HG03045 (cell line): Measurements from ENCODE around the gene ACVR1.
A peak's percentile ranks its signal among the peaks of the same experiment; 100 is the strongest.
"Not testable (repeated sequence)": the region's sequence is repeated elsewhere in the genome, so short reads cannot be mapped to it uniquely, and the experiment has no call there.

Experiments used
- ATAC-seq: cut with Tn5 transposase; IDR thresholded peaks from one replicate; pipeline ENCODE4 v1.9.1; 2021; ENCODE audit warnings: mild to moderate bottlenecking, moderate library complexity; ENCODE audit not compliant: unreplicated experiment

ACVR1 gene

GRCh38 chr2:157769856-157770255, 106.3 kb downstream of the ACVR1 start:
- no peak for ATAC-seq

- no peak for ATAC-seq
These were observed 111.7 kb downstream of the ACVR1 start for GRCh38 chr2:157764386-157764785.

GRCh38 chr2:157761520-157761919, 114.6 kb downstream of the ACVR1 start:
- no peak for ATAC-seq

- no peak for ATAC-seq
These were observed 115.2 kb downstream of the ACVR1 start for GRCh38 chr2:157760949-157761348.

- ATAC-seq, result no peak
These were observed 116.3 kb downstream of the ACVR1 start for GRCh38 chr2:157759855-157760254.

- no peak for ATAC-seq
These were observed 117.5 kb downstream of the ACVR1 start for GRCh38 chr2:157758586-157758985.

GRCh38 chr2:157757500-157757899, 118.6 kb downstream of the ACVR1 start:
- no peak for ATAC-seq

- not testable (repeated sequence) for ATAC-seq
These were observed 119.7 kb downstream of the ACVR1 start for GRCh38 chr2:157756447-157756846.

GRCh38 chr2:157751462-157752058, 124.6 kb downstream of the ACVR1 start:
- ATAC-seq, result peak; percentile 65

- no peak for ATAC-seq
These were observed 126.4 kb downstream of the ACVR1 start for GRCh38 chr2:157749684-157750083.

- no peak for ATAC-seq
These were observed 127.6 kb downstream of the ACVR1 start for GRCh38 chr2:157748371-157749142.

- no peak for ATAC-seq
These were observed 128.3 kb downstream of the ACVR1 start for GRCh38 chr2:157747695-157748370.

- no peak for ATAC-seq
These were observed 128.8 kb downstream of the ACVR1 start for GRCh38 chr2:157747280-157747679.

- no peak for ATAC-seq
These were observed 129.7 kb downstream of the ACVR1 start for GRCh38 chr2:157746234-157746950.

GRCh38 chr2:157744571-157745076, 131.5 kb downstream of the ACVR1 start:
- no peak for ATAC-seq

GRCh38 chr2:157743051-157743450, 133.1 kb downstream of the ACVR1 start:
- peak; percentile 72 for ATAC-seq

- no peak for ATAC-seq
These were observed 134.2 kb downstream of the ACVR1 start for GRCh38 chr2:157741819-157742484.

GRCh38 chr2:157737656-157738055, 138.5 kb downstream of the ACVR1 start:
- no peak for ATAC-seq

- peak; percentile 47 for ATAC-seq
These were observed 140.6 kb downstream of the ACVR1 start for GRCh38 chr2:157735532-157735931.

- ATAC-seq, result no peak
These were observed 142.9 kb downstream of the ACVR1 start for GRCh38 chr2:157733263-157733662.

- no peak for ATAC-seq
These were observed 143.5 kb downstream of the ACVR1 start for GRCh38 chr2:157732596-157732995.
